Measurements from ENCODE around the gene MEGF10. TPM values are rescaled to one million over a fixed set of nuclear protein-coding genes. Genes with fewer than 3 reads are reported as not detected.

MEGF10 gene
- total RNA-seq, 1 donor from 2014 or later: 0.32 TPM

- intact Hi-C loops (cut with DNase I): no loop called here
- no peak for DNase-seq (ENCODE audit: low spot score)
These were observed 63.2 kb downstream of the MEGF10 start for GRCh38 chr5:127353796-127354195.

GRCh38 chr5:127355337-127355736, 64.7 kb downstream of the MEGF10 start:
- DNase-seq (ENCODE audit: low spot score): no peak
- intact Hi-C loops (cut with DNase I): no loop called here

- no peak for DNase-seq (ENCODE audit: low spot score)
- intact Hi-C loops (cut with DNase I): no loop called here
These were observed 67.7 kb downstream of the MEGF10 start for GRCh38 chr5:127358284-127358683.

- intact Hi-C loops (cut with DNase I): no loop called here
- no peak for DNase-seq (ENCODE audit: low spot score)
These were observed 68.1 kb downstream of the MEGF10 start for GRCh38 chr5:127358740-127359139.

GRCh38 chr5:127359502-127359901, 68.9 kb downstream of the MEGF10 start:
- intact Hi-C loops (cut with DNase I): no loop called here
- DNase-seq (ENCODE audit: low spot score): no peak

- no peak for DNase-seq (ENCODE audit: low spot score)
- intact Hi-C loops (cut with DNase I): no loop called here
These were observed 72.8 kb downstream of the MEGF10 start for GRCh38 chr5:127363403-127363802.

GRCh38 chr5:127367029-127367428, 76.4 kb downstream of the MEGF10 start:
- no peak for DNase-seq (ENCODE audit: low spot score)
- intact Hi-C loops (cut with DNase I): no loop called here

- DNase-seq (ENCODE audit: low spot score): no peak
- intact Hi-C loops (cut with DNase I): no loop called here
These were observed 77.4 kb downstream of the MEGF10 start for GRCh38 chr5:127367946-127368465.

- intact Hi-C loops (cut with DNase I): no loop called here
- no peak for DNase-seq (ENCODE audit: low spot score)
These were observed 79.2 kb downstream of the MEGF10 start for GRCh38 chr5:127369796-127370195.

GRCh38 chr5:127370631-127371030, 80.0 kb downstream of the MEGF10 start:
- intact Hi-C loops (cut with DNase I): no loop called here
- no peak for DNase-seq (ENCODE audit: low spot score)

- DNase-seq (ENCODE audit: low spot score): no peak
- intact Hi-C loops (cut with DNase I): no loop called here
These were observed 83.4 kb downstream of the MEGF10 start for GRCh38 chr5:127373858-127374491.

GRCh38 chr5:127375124-127375523, 84.5 kb downstream of the MEGF10 start:
- DNase-seq (ENCODE audit: low spot score): no peak
- intact Hi-C loops (cut with DNase I): no loop called here

GRCh38 chr5:127375544-127376091, 85.0 kb downstream of the MEGF10 start:
- DNase-seq (ENCODE audit: low spot score): no peak
- intact Hi-C loops (cut with DNase I): no loop called here

GRCh38 chr5:127377651-127378050, 87.1 kb downstream of the MEGF10 start:
- intact Hi-C loops (cut with DNase I): no loop called here
- DNase-seq (ENCODE audit: low spot score): no peak

GRCh38 chr5:127385936-127386335, 95.3 kb downstream of the MEGF10 start:
- intact Hi-C loops (cut with DNase I): no loop called here
- DNase-seq (ENCODE audit: low spot score): no peak

- DNase-seq (ENCODE audit: low spot score): no peak
- intact Hi-C loops (cut with DNase I): no loop called here
These were observed 96.0 kb downstream of the MEGF10 start for GRCh38 chr5:127386557-127386956.

GRCh38 chr5:127389601-127390000, 99.0 kb downstream of the MEGF10 start:
- intact Hi-C loops (cut with DNase I): no loop called here
- DNase-seq (ENCODE audit: low spot score): no peak

GRCh38 chr5:127392762-127393161, 102.2 kb downstream of the MEGF10 start:
- no peak for DNase-seq (ENCODE audit: low spot score)
- intact Hi-C loops (cut with DNase I): no loop called here

- no peak for DNase-seq (ENCODE audit: low spot score)
- intact Hi-C loops (cut with DNase I): no loop called here
These were observed 106.0 kb downstream of the MEGF10 start for GRCh38 chr5:127396490-127397155.

- intact Hi-C loops (cut with DNase I): no loop called here
- no peak for DNase-seq (ENCODE audit: low spot score)
These were observed 107.9 kb downstream of the MEGF10 start for GRCh38 chr5:127398508-127398907.

- intact Hi-C loops (cut with DNase I): no loop called here
- DNase-seq (ENCODE audit: low spot score): no peak
These were observed 108.5 kb downstream of the MEGF10 start for GRCh38 chr5:127399068-127399467.
